Urinary bladder (tissue), 4 donors: Measurements from ENCODE around the gene ATG4B. TPM values are rescaled to one million over a fixed set of nuclear protein-coding genes. Genes with fewer than 3 reads are reported as not detected.

Source experiments
- DNase-seq: peaks from one replicate; pipeline ENCODE4 v3.0.0-alpha.2; 2015; ENCODE audit errors: extremely low spot score
- H3K27ac ChIP-seq: one replicate; pipeline ENCODE4 v1.5.1; 2013; ENCODE audit warnings: low read depth, mild to moderate bottlenecking, moderate library complexity
- H3K36me3 ChIP-seq: one replicate; pipeline ENCODE4 v1.6.1; 2013; ENCODE audit warnings: mild to moderate bottlenecking, moderate library complexity; ENCODE audit not compliant: insufficient read depth
- H3K4me1 ChIP-seq: one replicate; pipeline ENCODE4 v1.6.1; 2013; ENCODE audit warnings: mild to moderate bottlenecking, moderate library complexity; ENCODE audit not compliant: insufficient read depth
- H3K4me3 ChIP-seq: one replicate; pipeline ENCODE4 v1.5.1; 2013; ENCODE audit warnings: low read depth, low read length
- WGBS: extraction: QIAGEN DNeasy Blood & Tissue Kit; methylation state at CpG from one replicate; pipeline ENCODE4 v1.1.7; 2013; 5-methylcytosine and 5-hydroxymethylcytosine counted together
- polyA plus RNA-seq: library from polyadenylated mRNA; stranded (reverse); fragments of 200-250 nt; gene quantifications from one replicate; pipeline ENCODE4 v1.2.3, GENCODE V29; 2013
- total RNA-seq: library from RNA; depleted of rRNA; stranded (reverse); fragments of >200 nt; gene quantifications from one replicate; pipeline ENCODE4 v1.2.3, GENCODE V29; 2014
- donor health status: healthy with polysubstance abuse.
- donor health status: healthy.

The ATG4B gene
- total and polyA plus RNA-seq, 2 donors: 31.5 to 52.2 TPM

DNA sequence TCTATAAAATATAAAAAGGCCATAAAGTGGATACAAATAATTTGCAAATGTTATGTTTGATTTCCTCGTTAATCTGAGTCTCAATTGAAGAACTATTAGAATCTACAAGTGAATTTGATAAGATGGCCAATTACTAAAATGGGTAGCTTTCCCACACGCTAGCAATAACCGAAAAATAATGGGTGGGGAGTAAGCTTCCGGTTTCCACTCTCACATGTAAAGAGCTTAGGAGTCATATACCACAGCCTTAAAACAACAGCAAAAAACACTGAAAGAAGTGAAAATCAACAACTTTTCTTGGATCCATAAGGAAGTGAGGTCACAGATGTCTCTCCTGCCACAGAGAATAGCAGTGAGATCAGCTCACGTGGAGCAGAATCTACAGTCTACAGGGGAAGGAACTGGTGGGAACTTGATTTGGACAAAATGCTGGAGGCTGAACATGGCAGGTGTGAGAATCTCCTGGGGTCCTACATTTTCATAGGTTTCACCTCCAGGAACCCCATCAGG, 19.1 kb upstream of the ATG4B start:
- no peak overlapping the region for H3K4me3 ChIP-seq

DNA sequence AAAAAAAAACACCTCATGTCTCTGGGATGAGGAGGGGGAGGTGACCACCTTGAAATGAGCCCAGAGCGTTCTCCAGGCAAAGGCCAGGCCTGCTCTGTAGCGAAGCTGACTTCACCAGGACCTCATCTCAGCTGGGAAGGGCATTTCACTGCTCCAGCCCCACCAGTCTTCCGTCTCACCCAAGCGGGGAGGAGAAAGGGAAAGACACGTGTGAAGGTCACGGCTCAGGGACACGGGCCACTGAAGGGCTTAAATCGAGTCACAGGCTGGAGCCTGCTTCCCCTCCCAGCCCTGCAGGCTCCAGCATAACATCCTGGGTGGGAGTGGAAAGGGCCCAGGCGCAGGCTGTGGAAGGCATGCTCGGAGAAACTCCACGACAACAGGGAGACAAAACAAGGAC, 18.7 kb upstream of the ATG4B start:
- Histone ChIP-seq H3K4me1 (no peaks in the 10 kb centered on the region), H3K36me3 (no peaks in the 10 kb centered on the region), H3K4me3 (no peak overlapping the region), H3K27ac (no peak overlapping the region)
- no peak for DNase-seq
- WGBS: 89% methylated on average over 11 of the region's 11 CpGs

More for the DNA sequence above, 19.1 kb upstream of the ATG4B start:
- Histone ChIP-seq H3K4me1 (no peaks in the 10 kb centered on the region), H3K36me3 (no peaks in the 10 kb centered on the region), H3K27ac (no peak overlapping the region)
- WGBS: 88% methylated on average over 5 of the region's 5 CpGs
- DNase-seq: no peak

DNA sequence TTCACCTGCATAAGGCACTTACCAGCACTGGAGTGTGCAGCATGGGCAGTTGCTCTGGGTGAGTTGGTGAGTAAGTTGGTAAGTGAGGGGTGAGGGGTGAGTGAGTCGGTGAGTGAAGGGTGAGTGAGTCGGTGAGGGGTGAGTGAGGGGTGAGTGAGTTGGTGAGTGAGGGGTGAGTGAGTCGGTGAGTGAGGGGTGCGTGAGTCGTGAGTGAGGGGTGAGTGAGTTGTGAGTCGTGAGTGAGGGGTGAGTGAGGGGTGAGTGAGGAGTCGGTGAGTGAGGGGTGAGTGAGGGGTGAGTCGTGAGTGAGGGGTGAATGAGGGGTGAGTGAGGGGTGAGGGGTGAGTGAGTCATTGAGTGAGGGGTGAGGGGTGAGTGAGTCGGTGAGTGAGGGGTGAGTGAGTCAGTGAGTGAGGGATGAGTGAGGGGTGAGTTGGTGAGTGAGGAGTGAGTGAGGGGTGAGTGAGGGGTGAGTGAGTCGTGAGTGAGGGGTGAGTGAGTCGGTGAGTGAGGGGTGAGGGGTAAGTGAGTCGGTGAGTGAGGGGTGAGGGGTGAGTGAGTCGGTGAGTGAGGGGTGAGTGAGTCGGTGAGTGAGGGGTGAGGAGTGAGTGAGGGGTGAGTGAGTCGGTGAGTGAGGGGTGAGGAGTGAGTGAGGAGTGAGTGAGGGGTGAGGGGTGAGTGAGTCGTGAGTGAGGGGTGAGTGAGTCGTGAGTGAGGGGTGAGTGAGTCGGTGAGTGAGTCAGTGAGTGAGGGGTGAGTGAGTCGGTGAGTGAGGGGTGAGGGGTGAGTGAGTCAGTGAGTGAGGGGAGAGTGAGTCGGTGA, 17.7 kb upstream of the ATG4B start:
- no peaks in the 10 kb centered on the region for H3K4me1 ChIP-seq
- H3K4me3 ChIP-seq: no peak overlapping the region
- no peak for DNase-seq
- H3K27ac ChIP-seq: no peak overlapping the region
- WGBS: 95% methylated on average over 20 of the region's 20 CpGs
- H3K36me3 ChIP-seq: no peaks in the 10 kb centered on the region

- H3K27ac ChIP-seq: no peak overlapping the region
- DNase-seq: no peak
- no peak overlapping the region for H3K4me3 ChIP-seq
- H3K4me1 ChIP-seq: no peaks in the 10 kb centered on the region
- H3K36me3 ChIP-seq: no peaks in the 10 kb centered on the region
- WGBS: 95% methylated on average over 6 of the region's 6 CpGs
Observed at GRCh38 chr2:241620419-241620769, 17.1 kb upstream of the ATG4B start.

DNA sequence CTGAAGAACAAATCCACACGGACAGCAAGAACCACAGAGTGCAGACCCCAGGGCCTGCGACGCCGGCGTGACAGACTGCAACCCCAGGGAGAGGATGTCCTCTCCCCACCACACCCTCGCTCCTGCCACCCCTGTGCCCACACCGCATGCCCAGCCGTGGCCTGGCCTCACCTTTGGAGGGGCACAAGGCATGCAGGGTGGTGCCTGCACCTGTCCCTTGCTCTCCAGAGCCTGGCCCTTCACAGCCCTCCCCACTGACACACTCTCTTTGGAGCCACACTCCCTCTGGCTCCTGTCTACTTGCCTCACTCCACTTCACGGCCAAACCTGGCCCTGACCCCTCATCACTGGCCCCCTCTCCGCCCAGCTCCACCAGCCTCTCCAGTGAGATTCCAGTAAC, 9.8 kb upstream of the ATG4B start:
- no peak overlapping the region for H3K4me3 ChIP-seq
- no peaks in the 10 kb centered on the region for H3K36me3 ChIP-seq
- WGBS: 93% methylated on average over 10 of the region's 10 CpGs
- no peak overlapping the region for H3K27ac ChIP-seq
- no peaks in the 10 kb centered on the region for H3K4me1 ChIP-seq
- no peak for DNase-seq

DNA sequence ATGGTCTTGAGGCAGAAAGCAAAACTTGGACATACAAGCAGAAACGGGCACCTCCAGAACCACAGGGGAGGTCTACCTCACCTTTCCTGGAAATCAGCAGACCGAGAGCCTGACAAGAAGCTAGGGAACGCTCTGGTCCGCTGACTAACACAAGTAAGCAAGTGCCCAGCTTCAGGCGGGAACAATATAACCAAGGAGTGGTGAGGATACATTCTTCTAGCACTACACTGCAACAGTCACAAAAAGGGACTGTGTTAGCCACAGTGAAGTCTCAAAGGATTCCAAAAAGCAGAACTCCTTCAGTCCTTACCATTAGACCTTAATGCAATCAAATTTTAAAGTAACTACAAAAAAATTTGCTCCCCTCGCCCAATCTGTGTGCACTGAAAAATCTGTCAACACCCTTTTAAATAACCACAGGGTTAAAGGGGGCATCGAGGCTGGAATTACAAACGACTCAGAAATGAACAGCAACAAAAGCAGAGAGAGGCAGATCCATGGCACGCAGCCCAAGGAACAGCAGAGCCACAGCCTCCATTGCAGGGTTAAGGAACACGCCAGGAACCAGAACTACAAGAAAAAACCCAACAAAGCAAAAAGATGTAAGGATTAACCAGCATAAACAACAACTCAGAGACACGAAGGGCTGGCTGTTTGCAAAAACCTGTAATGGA, 7.6 kb upstream of the ATG4B start:
- Histone ChIP-seq H3K36me3 (no peaks in the 10 kb centered on the region), H3K27ac (no peak overlapping the region), H3K4me3 (no peak overlapping the region), H3K4me1 (no peaks in the 10 kb centered on the region)
- 58% methylated on average over 11 of the region's 11 CpGs for WGBS
- no peak for DNase-seq

DNA sequence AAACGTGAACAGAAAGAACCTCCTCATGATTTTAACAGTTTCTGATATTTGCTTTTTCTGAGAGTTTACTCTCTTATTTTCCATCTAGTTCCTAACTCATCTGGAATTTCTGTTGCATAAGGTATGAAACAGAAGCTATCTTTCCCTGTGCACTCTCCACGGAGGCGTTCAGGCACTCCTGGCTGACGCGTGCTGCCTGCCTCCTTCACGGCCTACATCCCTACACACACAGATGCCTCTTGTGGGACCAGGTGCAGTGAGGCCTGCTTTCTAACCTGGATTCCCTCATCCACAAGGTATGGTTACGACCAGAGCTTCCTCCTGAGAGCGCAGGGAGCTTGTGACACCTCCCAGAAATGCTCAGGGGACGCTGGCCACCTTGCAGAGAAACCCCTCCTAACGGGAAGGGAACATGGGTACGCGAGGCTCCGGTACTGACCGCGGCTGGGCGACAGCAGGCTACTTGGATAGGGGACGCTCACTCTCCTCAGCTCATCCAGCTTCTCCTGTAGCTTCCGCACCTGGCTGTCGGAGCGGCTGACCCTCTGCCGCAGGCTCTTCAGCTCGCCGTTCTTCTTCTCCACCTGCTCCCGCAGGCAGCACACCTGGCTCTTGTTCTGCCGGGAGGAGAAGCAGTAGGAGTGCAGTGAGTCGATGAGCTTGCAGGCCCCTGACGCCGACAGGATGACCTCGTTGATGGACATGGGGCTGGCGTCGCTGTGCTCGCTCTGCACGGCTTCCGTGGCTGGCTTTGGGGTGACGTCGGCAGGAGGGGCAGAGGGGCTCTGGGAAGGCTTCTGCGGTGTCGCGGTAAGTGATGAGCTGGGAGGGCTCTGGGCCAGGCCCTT, 4.8 kb upstream of the ATG4B start:
- Histone ChIP-seq H3K36me3 (no peaks in the 10 kb centered on the region), H3K27ac (no peak overlapping the region), H3K4me3 (no peak overlapping the region), H3K4me1 (no peaks in the 10 kb centered on the region)
- no peak for DNase-seq
- WGBS: 95% methylated on average over 39 of the region's 39 CpGs

- WGBS: 92% methylated on average over 17 of the region's 17 CpGs
- H3K4me1 ChIP-seq: no peaks in the 10 kb centered on the region
- no peak for DNase-seq
- no peak overlapping the region for H3K4me3 ChIP-seq
- H3K36me3 ChIP-seq: no peaks in the 10 kb centered on the region
- no peak overlapping the region for H3K27ac ChIP-seq
Observed at GRCh38 chr2:241633561-241633960, 3.9 kb upstream of the ATG4B start.

DNA sequence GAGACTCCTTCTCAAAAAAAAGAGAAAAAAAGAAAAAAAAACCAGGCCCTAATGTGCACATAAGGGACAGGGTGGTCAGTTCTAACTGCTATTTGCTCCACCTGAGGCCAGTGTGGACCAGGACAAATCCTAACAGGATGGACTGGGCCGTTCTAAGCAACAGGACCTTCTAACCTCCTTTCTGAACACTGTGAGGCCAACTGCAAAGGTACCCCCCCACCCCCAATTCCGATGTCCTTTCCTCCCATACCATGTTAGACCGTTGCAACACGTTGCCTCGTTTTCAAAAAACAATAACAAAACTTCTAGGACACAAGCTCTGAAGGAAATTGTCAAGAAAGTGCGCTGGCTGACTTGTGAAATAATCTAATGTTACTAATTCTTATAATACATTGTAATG, 1.7 kb upstream of the ATG4B start:
- WGBS: 17% methylated on average over 6 of the region's 6 CpGs
- Histone ChIP-seq H3K36me3 (no peaks in the 10 kb centered on the region), H3K4me1 (no peaks in the 10 kb centered on the region), H3K4me3 (peak overlapping the region; percentile 98), H3K27ac (no peak overlapping the region)
- no peak for DNase-seq

GRCh38 chr2:241636182-241637017, 1.1 kb upstream of the ATG4B start:
- H3K4me3 ChIP-seq: peak overlapping the region; percentile 98
- H3K36me3 ChIP-seq: no peaks in the 10 kb centered on the region
- no peaks in the 10 kb centered on the region for H3K4me1 ChIP-seq
- under 1% methylated on average over 97 of the region's 97 CpGs for WGBS
- no peak for DNase-seq
- peak overlapping the region; percentile 77 for H3K27ac ChIP-seq

- Histone ChIP-seq H3K27ac (peak overlapping the region; percentile 100), H3K36me3 (no peaks in the 10 kb centered on the region), H3K4me1 (no peaks in the 10 kb centered on the region), H3K4me3 (peak overlapping the region; percentile 98)
- under 1% methylated on average over 67 of the region's 67 CpGs for WGBS
- DNase-seq: no peak
Observed at GRCh38 chr2:241637795-241638660, 535 bp downstream of the ATG4B start.

DNA sequence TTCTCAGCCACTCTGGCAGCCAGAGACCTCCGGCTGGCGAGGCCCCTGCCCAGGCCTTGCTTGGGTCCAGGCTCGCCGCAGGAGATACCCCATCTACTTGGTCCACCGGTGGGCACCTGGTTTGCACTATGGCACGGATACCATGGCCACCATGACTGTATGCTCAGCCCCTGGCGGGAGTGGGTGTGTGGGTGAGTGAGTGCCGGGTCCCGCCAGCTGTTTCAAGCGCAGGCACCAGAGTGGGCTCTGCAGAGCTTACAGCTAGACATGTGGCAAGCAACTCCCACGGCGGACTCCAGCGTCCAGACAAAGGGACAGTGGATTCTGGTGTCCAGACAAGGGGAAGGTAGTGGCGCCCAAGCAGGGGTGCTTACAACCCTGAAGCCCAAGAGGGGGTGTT, 1.4 kb downstream of the ATG4B start:
- no peak for DNase-seq
- no peaks in the 10 kb centered on the region for H3K4me1 ChIP-seq
- no peak overlapping the region for H3K27ac ChIP-seq
- H3K36me3 ChIP-seq: no peaks in the 10 kb centered on the region
- WGBS: 94% methylated on average over 14 of the region's 14 CpGs
- H3K4me3 ChIP-seq: no peak overlapping the region
